Measurements from ENCODE around the gene DOCK10.
A peak's percentile ranks its signal among the peaks of the same experiment; 100 is the strongest.

The DOCK10 gene

DNA sequence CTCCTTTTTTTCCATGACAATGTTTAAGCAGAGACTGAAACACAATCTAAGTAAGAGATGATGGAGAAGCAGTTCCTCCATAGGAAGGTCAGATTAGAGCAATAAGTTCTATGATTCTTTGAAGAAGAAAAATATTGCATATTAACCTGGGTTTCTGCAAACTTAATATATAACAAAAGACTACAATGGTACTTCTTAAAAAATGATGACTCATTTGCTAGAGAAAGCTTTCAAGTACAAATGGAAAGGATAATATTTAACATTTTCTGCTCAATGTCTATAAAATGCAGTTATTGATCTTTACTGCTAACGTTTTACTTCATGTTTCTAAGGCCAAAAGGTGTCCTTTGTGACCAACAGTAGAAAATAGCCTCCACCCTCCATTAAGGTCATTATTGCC is 158.6 kb downstream of the DOCK10 start:
- Histone ChIP-seq H3K27ac (ENCODE audit: low read depth, low read length) (peak overlapping the region; percentile 97), H3K4me3 (ENCODE audit: low read depth, low read length) (peak overlapping the region; percentile 51; the same call in 1 of the 2 replicates), H3K27me3 (ENCODE audit: insufficient read depth, low read length) (no peaks in the 10 kb centered on the region), H3K36me3 (ENCODE audit: insufficient read depth, low read length) (peaks cover 15% of the 10 kb centered on the region), H2AFZ (ENCODE audit: low read length, unreplicated experiment) (no peak overlapping the region), H3K79me2 (ENCODE audit: control insufficient read depth, insufficient read depth, low read length, unreplicated experiment) (no peaks in the 10 kb centered on the region), H3K4me1 (ENCODE audit: control insufficient read depth, insufficient read depth, low read length, unreplicated experiment) (peaks cover 67% of the 10 kb centered on the region)

DNA sequence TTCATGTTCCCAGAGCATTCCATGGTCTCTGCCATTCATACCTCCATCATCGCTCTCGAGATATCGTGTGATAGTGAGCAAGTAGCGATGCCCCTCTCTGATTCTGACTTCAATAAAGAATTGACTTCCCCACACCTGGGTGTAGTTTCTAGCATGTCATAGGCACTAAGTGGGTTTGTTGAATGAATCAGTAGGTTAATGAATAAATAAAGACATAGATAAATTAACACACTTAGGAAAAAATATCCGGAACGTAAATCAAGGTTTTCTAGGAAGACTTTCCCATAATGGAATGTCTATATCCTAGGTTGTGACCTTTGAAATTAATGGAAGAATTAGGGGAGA is 159.1 kb downstream of the DOCK10 start:
- Histone ChIP-seq H3K36me3 (ENCODE audit: insufficient read depth, low read length) (peaks cover 21% of the 10 kb centered on the region), H3K4me3 (ENCODE audit: low read depth, low read length) (peak overlapping the region; percentile 51; the same call in 1 of the 2 replicates), H3K79me2 (ENCODE audit: control insufficient read depth, insufficient read depth, low read length, unreplicated experiment) (no peaks in the 10 kb centered on the region), H3K27ac (ENCODE audit: low read depth, low read length) (peak overlapping the region; percentile 97), H2AFZ (ENCODE audit: low read length, unreplicated experiment) (no peak overlapping the region), H3K27me3 (ENCODE audit: insufficient read depth, low read length) (no peaks in the 10 kb centered on the region), H3K4me1 (ENCODE audit: control insufficient read depth, insufficient read depth, low read length, unreplicated experiment) (peaks cover 67% of the 10 kb centered on the region)

DNA sequence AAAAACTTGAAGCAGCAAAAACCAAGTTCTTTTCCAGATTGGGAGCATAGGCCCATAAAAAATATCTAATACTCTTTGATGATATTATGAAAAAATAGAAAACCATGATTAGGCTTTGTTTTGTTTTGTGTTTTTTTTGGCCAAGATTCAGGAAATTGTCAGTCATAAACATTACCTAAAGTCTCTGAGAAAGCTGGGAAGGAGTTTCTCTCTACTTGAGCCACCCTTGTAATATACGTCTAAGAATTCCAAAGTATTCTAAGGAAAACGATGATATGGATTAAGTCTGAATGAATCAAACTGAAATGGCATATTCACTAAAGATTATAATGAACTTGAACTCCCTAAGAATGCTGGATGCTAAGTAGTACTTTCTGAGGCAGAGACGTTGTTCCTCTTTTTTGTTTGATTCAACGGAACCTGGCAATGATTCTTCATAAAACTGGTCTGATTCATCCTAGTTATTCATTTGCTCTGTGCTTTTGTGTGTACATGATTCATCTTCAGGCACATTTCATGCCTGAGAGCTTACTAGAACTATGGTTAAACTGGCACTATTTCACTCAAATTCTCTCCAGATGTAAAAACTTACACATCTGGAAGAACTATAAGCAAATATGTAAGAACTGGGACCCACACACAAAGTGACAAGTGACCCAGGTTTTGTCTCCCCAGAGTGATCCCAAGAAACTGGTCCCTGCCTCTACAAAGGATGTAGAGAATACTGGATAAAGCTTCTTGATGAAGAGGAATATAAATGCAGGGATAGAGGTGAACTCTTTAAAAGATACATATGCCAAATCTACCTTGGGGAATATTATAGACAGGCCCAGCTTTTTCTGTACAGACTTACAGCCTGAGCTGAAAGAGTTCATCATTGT is 159.7 kb downstream of the DOCK10 start:
- peak overlapping the region; percentile 97 for H3K27ac ChIP-seq (ENCODE audit: low read depth, low read length)
- H3K79me2 ChIP-seq (ENCODE audit: control insufficient read depth, insufficient read depth, low read length, unreplicated experiment): no peaks in the 10 kb centered on the region
- H3K4me1 ChIP-seq (ENCODE audit: control insufficient read depth, insufficient read depth, low read length, unreplicated experiment): peaks cover 63% of the 10 kb centered on the region
- peak overlapping the region; percentile 39 for H3K4me3 ChIP-seq (ENCODE audit: low read depth, low read length)
- peaks cover 26% of the 10 kb centered on the region for H3K36me3 ChIP-seq (ENCODE audit: insufficient read depth, low read length)
- no peaks in the 10 kb centered on the region for H3K27me3 ChIP-seq (ENCODE audit: insufficient read depth, low read length)
- H2AFZ ChIP-seq (ENCODE audit: low read length, unreplicated experiment): peak overlapping the region; percentile 66

DNA sequence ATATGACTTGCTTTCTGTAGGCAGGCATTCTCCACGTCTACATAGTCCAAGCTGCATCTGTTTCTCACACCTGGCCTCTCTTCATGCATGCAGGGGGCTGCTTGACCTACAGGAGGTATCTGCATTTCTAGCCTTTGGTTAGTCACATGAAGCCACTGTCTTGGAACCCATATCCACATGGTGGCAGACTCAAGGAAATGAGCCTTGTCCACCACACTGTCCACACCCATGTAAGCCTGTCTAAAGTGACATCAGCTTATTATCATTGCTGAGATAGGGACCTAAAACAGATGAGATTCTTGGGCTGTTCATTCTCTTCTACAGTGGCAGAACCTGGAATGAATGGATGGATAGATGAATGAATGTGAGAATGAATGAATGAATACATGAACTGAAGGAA is 160.4 kb downstream of the DOCK10 start:
- Histone ChIP-seq H3K36me3 (ENCODE audit: insufficient read depth, low read length) (peaks cover 32% of the 10 kb centered on the region), H3K79me2 (ENCODE audit: control insufficient read depth, insufficient read depth, low read length, unreplicated experiment) (no peaks in the 10 kb centered on the region), H3K4me3 (ENCODE audit: low read depth, low read length) (peak overlapping the region; percentile 39), H2AFZ (ENCODE audit: low read length, unreplicated experiment) (no peak overlapping the region), H3K4me1 (ENCODE audit: control insufficient read depth, insufficient read depth, low read length, unreplicated experiment) (peaks cover 57% of the 10 kb centered on the region), H3K27ac (ENCODE audit: low read depth, low read length) (peak overlapping the region; percentile 97), H3K27me3 (ENCODE audit: insufficient read depth, low read length) (no peaks in the 10 kb centered on the region)

DNA sequence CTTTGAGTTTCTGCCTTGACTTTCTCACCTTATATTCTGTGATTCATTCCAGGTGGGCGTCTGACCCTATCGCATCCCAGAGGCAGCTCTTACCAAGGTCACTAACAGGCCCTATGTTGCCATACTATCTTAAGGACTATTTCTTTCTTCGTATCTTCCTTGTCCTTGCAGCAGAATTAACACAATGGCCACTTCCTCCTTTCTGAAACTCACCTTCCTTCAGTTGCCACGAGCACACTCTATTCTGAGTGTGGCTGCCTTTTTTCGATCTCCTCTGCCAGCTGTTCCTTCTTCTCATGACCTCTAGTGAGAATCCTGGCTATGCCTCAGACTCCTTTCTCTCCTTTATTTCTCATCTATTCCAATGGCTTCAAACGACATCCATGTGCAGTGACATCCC is 165.7 kb downstream of the DOCK10 start:
- Histone ChIP-seq H3K27ac (ENCODE audit: low read depth, low read length) (no peak overlapping the region), H3K4me3 (ENCODE audit: low read depth, low read length) (no peak overlapping the region), H3K79me2 (ENCODE audit: control insufficient read depth, insufficient read depth, low read length, unreplicated experiment) (no peaks in the 10 kb centered on the region), H3K4me1 (ENCODE audit: control insufficient read depth, insufficient read depth, low read length, unreplicated experiment) (peaks cover 5% of the 10 kb centered on the region), H3K27me3 (ENCODE audit: insufficient read depth, low read length) (no peaks in the 10 kb centered on the region), H2AFZ (ENCODE audit: low read length, unreplicated experiment) (no peak overlapping the region), H3K36me3 (ENCODE audit: insufficient read depth, low read length) (peaks cover 57% of the 10 kb centered on the region)

DNA sequence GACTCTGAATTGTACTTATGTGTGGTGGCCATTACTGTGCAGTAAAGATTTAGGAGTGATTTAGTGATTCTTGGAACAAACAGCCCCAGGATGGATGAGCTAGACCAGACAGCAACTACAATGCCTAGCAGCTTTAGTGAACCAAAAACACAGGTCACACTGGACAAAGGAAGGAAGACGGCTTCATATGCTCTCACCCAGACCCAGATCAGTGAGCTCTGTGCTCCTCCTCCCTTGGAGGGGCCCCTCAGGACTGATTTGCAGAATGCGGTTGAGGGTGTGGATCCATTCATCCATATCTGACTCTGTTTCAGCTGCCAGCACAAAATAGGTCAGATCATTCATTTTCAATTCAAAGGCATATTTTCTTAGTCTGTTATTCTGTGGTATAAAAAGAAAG is 166.4 kb downstream of the DOCK10 start:
- H2AFZ ChIP-seq (ENCODE audit: low read length, unreplicated experiment): no peak overlapping the region
- H3K36me3 ChIP-seq (ENCODE audit: insufficient read depth, low read length): peaks cover 57% of the 10 kb centered on the region
- H3K4me3 ChIP-seq (ENCODE audit: low read depth, low read length): no peak overlapping the region
- H3K4me1 ChIP-seq (ENCODE audit: control insufficient read depth, insufficient read depth, low read length, unreplicated experiment): no peaks in the 10 kb centered on the region
- H3K79me2 ChIP-seq (ENCODE audit: control insufficient read depth, insufficient read depth, low read length, unreplicated experiment): no peaks in the 10 kb centered on the region
- no peak overlapping the region for H3K27ac ChIP-seq (ENCODE audit: low read depth, low read length)
- no peaks in the 10 kb centered on the region for H3K27me3 ChIP-seq (ENCODE audit: insufficient read depth, low read length)

DNA sequence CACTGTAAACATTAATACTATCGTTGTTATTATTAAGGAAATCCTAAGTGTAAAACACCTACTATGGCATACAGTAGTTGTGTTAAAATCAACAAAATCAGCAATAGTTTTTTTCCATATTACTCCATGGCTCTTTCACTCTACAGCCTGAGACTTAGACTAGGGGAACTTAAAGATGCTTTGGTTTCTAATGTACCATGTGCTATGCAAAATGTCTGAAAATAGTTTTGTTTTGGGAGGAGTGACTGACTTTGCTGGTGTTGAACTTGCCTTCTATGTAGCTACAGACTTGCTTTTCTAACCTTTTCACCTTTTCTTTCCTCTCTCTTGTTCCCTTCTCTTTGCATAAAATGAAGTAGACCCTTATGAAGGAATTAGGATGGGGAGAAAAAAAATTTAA is 167.1 kb downstream of the DOCK10 start:
- Histone ChIP-seq H3K27me3 (ENCODE audit: insufficient read depth, low read length) (no peaks in the 10 kb centered on the region), H3K4me1 (ENCODE audit: control insufficient read depth, insufficient read depth, low read length, unreplicated experiment) (peaks cover 4% of the 10 kb centered on the region), H2AFZ (ENCODE audit: low read length, unreplicated experiment) (no peak overlapping the region), H3K4me3 (ENCODE audit: low read depth, low read length) (no peak overlapping the region), H3K79me2 (ENCODE audit: control insufficient read depth, insufficient read depth, low read length, unreplicated experiment) (no peaks in the 10 kb centered on the region), H3K36me3 (ENCODE audit: insufficient read depth, low read length) (peaks cover 55% of the 10 kb centered on the region), H3K27ac (ENCODE audit: low read depth, low read length) (no peak overlapping the region)

DNA sequence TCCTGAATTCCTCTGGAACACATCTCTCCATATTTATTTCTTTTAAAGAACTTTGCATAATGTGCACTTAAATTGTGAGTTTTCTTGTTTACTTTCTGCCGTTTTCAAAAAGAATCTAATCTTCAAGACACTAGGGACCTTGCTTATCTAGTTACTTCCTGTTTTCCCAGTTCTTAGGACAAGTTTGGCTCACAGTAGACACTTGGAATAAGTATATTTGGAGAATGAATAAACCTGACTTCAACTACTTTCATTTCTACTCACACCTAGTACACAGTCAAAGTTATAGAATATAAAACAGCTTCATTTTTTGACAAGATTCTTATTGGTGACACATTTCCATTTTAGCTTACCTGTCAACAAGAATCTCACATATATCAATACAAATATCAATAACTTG is 170.5 kb downstream of the DOCK10 start:
- Histone ChIP-seq H3K4me3 (ENCODE audit: low read depth, low read length) (no peak overlapping the region), H3K27me3 (ENCODE audit: insufficient read depth, low read length) (no peaks in the 10 kb centered on the region), H2AFZ (ENCODE audit: low read length, unreplicated experiment) (no peak overlapping the region), H3K79me2 (ENCODE audit: control insufficient read depth, insufficient read depth, low read length, unreplicated experiment) (no peaks in the 10 kb centered on the region), H3K4me1 (ENCODE audit: control insufficient read depth, insufficient read depth, low read length, unreplicated experiment) (peaks cover 18% of the 10 kb centered on the region), H3K36me3 (ENCODE audit: insufficient read depth, low read length) (peaks cover 43% of the 10 kb centered on the region), H3K27ac (ENCODE audit: low read depth, low read length) (no peak overlapping the region)

DNA sequence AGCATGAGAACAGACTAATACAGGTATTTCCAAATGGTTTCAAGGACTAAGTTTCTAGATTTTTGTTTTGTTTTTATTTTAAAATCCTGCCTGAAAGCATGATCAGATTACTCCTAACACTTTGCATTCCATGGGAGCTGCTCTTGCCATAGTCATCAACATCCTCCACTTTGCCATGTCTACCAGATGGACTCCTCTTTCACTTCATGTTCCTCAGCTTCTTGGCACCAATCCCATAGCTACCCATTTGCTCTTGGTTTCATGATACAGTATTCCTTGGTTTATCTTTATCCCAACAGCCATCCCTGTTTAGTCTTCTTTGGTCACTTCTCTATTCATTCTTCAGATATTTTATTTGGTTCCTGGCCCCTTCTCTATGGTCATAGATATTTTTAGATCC is 171.9 kb downstream of the DOCK10 start:
- Histone ChIP-seq H3K27ac (ENCODE audit: low read depth, low read length) (peak overlapping the region; percentile 95), H3K4me1 (ENCODE audit: control insufficient read depth, insufficient read depth, low read length, unreplicated experiment) (peaks cover 18% of the 10 kb centered on the region), H3K79me2 (ENCODE audit: control insufficient read depth, insufficient read depth, low read length, unreplicated experiment) (no peaks in the 10 kb centered on the region), H3K36me3 (ENCODE audit: insufficient read depth, low read length) (peaks cover 46% of the 10 kb centered on the region), H3K27me3 (ENCODE audit: insufficient read depth, low read length) (no peaks in the 10 kb centered on the region), H3K4me3 (ENCODE audit: low read depth, low read length) (no peak overlapping the region; the same call in 1 of the 2 replicates), H2AFZ (ENCODE audit: low read length, unreplicated experiment) (peak overlapping the region; percentile 6)

DNA sequence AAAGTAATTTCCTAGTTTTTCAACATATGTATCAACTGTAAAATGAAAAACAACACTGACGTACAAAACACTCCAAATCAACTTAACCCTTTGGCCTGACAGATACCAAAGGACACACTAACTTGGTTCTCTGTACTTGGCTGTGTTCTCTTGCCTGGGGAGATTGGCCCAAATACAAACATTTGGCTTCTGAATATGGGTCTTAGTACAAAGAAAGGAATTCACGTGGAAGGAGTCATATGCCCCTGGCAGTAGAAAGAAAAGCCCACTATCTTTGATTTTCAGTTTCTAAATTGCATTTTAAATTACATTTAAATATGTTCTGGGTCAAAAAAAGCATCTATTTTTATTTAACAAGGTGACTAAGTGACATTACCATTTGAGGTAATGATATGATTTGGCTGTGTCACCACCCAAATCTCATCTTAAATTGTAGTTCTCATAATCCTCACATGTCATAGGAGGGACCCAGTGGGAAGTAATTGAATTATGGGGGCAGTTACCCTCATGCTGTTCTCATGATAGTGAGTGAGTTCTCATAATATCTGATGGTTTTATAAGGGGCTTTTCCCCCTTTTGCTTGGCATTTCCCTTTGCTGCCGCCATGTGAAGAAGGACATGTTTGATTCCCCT is 172.6 kb downstream of the DOCK10 start:
- Histone ChIP-seq H3K4me3 (ENCODE audit: low read depth, low read length) (no peak overlapping the region; the same call in 1 of the 2 replicates), H3K36me3 (ENCODE audit: insufficient read depth, low read length) (peaks cover 47% of the 10 kb centered on the region), H3K79me2 (ENCODE audit: control insufficient read depth, insufficient read depth, low read length, unreplicated experiment) (no peaks in the 10 kb centered on the region), H3K27ac (ENCODE audit: low read depth, low read length) (peak overlapping the region; percentile 95), H2AFZ (ENCODE audit: low read length, unreplicated experiment) (peak overlapping the region; percentile 6), H3K4me1 (ENCODE audit: control insufficient read depth, insufficient read depth, low read length, unreplicated experiment) (peaks cover 18% of the 10 kb centered on the region), H3K27me3 (ENCODE audit: insufficient read depth, low read length) (no peaks in the 10 kb centered on the region)

DNA sequence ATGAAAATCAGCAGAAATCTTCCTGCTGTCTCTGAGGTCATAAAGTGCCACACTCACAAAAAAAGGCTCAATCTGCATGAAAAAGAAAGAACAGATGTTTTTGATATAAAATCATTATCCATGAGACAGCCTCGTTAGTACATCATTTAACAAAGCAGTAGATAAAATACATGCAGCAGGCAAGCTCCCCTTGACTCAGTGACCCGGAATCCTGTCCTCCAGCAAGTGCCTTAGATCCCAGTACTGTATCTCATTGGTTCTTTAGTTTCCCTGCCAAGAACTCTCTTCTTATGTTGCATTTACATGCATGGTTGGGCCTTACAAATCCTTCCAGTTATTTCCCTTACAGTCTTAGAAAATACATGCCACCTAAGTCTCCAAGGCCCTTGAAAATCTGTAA is 177.3 kb downstream of the DOCK10 start:
- Histone ChIP-seq H2AFZ (ENCODE audit: low read length, unreplicated experiment) (no peak overlapping the region), H3K79me2 (ENCODE audit: control insufficient read depth, insufficient read depth, low read length, unreplicated experiment) (no peaks in the 10 kb centered on the region), H3K4me1 (ENCODE audit: control insufficient read depth, insufficient read depth, low read length, unreplicated experiment) (peaks cover 12% of the 10 kb centered on the region), H3K27ac (ENCODE audit: low read depth, low read length) (no peak overlapping the region), H3K4me3 (ENCODE audit: low read depth, low read length) (no peak overlapping the region), H3K36me3 (ENCODE audit: insufficient read depth, low read length) (peaks cover 35% of the 10 kb centered on the region), H3K27me3 (ENCODE audit: insufficient read depth, low read length) (no peaks in the 10 kb centered on the region)
